SU-DHL-6 (cell line): ENCODE data around the gene EPO.

Experiments used
- EZH2phosphoT487 ChIP-seq: fragments of 200-600 bp; sonication (generic), shearing (Covaris generic); conservative IDR thresholded peaks from 2 replicates; pipeline ENCODE4 v1.6.1; 2018; ENCODE audit warnings: mild to moderate bottlenecking, antibody characterized with exemption, low read length, moderate library complexity, mixed read lengths
- TF ChIP-seq, protein P1 (sequence below): fragments of 200-600 bp; sonication (generic); IDR thresholded peaks from one replicate; pipeline ENCODE4 v1.5.1; 2017; ENCODE audit warnings: antibody characterized with exemption, mild to moderate bottlenecking, low read length, moderate library complexity; ENCODE audit not compliant: insufficient read depth, poor library complexity, severe bottlenecking

DNA sequence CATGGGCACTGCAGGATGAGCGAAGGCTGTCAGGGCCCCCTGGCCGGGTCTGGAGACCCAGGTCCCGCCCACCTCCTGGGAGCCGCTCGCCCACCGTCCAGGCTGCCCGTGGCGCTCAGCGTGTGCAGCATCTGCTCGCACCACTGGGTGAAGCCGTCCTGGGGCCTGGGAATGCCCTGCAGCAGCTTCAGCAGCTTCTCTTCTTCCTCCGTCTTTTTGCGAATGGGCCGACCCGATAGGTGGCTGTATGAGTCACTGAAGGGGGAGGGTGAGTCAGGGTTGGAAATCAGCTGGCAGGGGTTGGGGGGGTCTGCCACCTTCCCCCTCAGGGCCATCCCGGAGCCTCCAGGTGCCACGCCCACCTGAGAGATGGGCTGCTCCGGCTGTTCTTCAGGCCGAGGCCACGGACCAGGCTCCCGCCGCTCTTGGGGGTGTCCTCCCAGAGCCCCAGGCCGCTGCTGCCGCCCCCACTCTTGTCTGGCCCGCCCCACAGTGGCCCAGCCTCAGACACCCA, 38.0 kb upstream of the EPO start:
- TF ChIP-seq, protein P1, sequence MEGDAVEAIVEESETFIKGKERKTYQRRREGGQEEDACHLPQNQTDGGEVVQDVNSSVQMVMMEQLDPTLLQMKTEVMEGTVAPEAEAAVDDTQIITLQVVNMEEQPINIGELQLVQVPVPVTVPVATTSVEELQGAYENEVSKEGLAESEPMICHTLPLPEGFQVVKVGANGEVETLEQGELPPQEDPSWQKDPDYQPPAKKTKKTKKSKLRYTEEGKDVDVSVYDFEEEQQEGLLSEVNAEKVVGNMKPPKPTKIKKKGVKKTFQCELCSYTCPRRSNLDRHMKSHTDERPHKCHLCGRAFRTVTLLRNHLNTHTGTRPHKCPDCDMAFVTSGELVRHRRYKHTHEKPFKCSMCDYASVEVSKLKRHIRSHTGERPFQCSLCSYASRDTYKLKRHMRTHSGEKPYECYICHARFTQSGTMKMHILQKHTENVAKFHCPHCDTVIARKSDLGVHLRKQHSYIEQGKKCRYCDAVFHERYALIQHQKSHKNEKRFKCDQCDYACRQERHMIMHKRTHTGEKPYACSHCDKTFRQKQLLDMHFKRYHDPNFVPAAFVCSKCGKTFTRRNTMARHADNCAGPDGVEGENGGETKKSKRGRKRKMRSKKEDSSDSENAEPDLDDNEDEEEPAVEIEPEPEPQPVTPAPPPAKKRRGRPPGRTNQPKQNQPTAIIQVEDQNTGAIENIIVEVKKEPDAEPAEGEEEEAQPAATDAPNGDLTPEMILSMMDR, result no peak
- no peak for TF ChIP-seq EZH2phosphoT487
